ENCODE measurements around the gene CBX2. TPM values are rescaled to one million over a fixed set of nuclear protein-coding genes. Genes with fewer than 3 reads are reported as not detected.

Gene CBX2
- total RNA-seq, 1 experiment from 2014 or later = 4.8 TPM

DNA sequence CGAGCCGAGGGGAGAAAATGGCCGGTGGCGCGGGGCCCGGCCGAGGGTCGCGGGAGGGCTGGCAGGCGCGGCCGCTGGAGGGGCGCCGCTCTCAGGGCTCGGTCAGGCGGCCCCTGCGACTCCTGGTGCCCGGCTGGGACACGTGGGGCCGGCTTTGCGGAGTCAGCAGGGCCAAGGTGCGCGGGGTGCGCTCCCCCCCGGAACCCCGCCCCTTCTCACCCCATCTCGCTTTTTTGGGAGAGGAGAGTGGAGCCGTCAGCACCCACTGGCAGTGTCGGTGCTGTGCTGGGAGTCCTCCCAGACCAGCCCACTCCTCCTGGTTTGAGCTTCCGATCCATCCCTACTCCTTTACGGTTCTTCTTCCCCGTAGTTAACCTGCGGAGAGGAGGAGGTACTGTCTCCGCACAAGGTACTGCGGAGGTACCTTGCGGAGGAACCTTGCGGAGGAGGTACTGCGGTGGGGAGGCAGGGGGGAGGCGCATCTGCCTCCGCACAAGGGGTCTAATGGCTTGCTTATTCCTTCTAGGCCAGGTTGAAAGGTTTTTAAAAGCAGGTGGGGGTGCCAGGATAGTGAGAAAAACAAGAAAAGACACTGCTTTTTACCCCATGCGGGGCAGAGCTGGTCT, 38.0 kb downstream of the CBX2 start:
- no peak overlapping the region for H3K4me2 ChIP-seq (ENCODE audit: low read depth, low read length, poor library complexity, severe bottlenecking)
- no peak overlapping the region for H3K4me3 ChIP-seq (ENCODE audit: low read length)
- no peaks in the 10 kb centered on the region for H3K36me3 ChIP-seq (ENCODE audit: insufficient read depth, low read length)
- no peaks in the 10 kb centered on the region for H3K79me2 ChIP-seq (ENCODE audit: low read length)
- no peak overlapping the region for H3K9ac ChIP-seq (ENCODE audit: low read length)
- peaks cover 29% of the 10 kb centered on the region for H3K4me1 ChIP-seq (ENCODE audit: low read length)
- no peaks in the 10 kb centered on the region for H3K9me3 ChIP-seq (ENCODE audit: low read length)
- no peaks in the 10 kb centered on the region for H3K9me2 ChIP-seq (replicated peaks; ENCODE audit: insufficient read depth, low read length)
- no peak for DNase-seq
- no peaks in the 10 kb centered on the region for H4K20me1 ChIP-seq (ENCODE audit: insufficient read depth, low read depth, low read length)
- no peaks in the 10 kb centered on the region for H3K27me3 ChIP-seq (ENCODE audit: low read length)
- no peak overlapping the region for H3K27ac ChIP-seq (ENCODE audit: low read length)
- H2AFZ ChIP-seq (ENCODE audit: low read length) = no peak overlapping the region

DNA sequence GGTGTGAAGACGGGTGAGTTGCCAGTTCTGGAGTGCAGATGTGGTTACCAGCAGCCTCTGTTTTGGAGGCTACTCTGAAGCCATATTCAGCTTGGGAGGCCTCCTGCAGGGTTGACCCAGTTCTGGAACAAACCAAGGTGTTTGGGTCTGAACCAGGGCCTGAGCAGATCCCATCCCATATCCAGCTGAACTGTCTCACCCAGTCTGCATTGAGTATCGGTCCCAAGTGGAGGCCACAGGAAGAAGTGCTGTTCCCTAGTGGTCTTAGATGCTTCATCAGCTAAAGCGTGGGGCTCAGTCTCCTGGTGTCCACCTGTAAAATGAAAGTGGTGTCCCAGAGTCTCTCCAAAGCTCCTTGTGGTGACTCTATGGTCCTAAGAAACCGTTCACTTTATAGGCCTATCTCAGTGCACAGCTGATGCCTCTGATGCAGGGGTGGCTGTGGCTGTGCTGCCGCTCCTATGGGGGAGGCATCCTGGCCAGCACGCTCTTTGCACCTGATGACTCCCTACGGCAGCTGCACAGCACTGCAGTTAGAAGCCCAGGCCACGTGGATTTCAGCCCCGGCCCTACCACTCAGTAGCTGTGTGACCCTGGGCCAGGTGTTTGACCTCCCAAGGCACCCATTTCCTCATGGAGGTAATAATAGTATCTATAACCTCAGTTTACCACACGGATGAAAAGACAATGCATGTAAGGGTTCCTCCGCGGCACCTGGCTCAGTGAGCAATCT, 40.2 kb downstream of the CBX2 start:
- no peak overlapping the region for H3K27ac ChIP-seq (ENCODE audit: low read length)
- H2AFZ ChIP-seq (ENCODE audit: low read length) = no peak overlapping the region
- no peak overlapping the region for H3K9ac ChIP-seq (ENCODE audit: low read length)
- H3K79me2 ChIP-seq (ENCODE audit: low read length) = no peaks in the 10 kb centered on the region
- no peaks in the 10 kb centered on the region for H4K20me1 ChIP-seq (ENCODE audit: insufficient read depth, low read depth, low read length)
- H3K4me1 ChIP-seq (ENCODE audit: low read length) = peaks cover 8% of the 10 kb centered on the region
- no peak overlapping the region for H3K4me3 ChIP-seq (ENCODE audit: low read length)
- H3K9me3 ChIP-seq (ENCODE audit: low read length) = no peaks in the 10 kb centered on the region
- H3K27me3 ChIP-seq (ENCODE audit: low read length) = no peaks in the 10 kb centered on the region
- H3K9me2 ChIP-seq (replicated peaks; ENCODE audit: insufficient read depth, low read length) = no peaks in the 10 kb centered on the region
- no peak overlapping the region for H3K4me2 ChIP-seq (ENCODE audit: low read depth, low read length, poor library complexity, severe bottlenecking)
- no peak for DNase-seq
- no peaks in the 10 kb centered on the region for H3K36me3 ChIP-seq (ENCODE audit: insufficient read depth, low read length)

DNA sequence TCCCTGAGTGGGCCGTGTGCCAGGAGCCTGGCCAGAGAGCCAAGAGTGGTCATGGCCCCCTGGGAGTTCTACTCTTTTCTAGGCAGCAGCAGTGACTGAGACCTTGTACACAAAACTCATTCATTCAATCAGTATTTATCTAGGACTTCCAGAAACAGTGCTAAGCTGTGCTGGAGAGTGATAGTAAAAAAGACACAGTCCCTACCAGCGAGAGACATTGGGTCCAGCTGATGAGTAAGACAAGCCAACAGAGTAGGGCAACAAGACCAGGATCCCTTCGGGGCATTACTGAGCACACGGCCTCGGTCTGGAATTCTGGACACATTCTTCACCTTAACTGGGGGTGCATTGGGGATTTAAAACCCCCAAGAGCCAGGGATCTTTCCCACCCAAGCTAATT, 41.1 kb downstream of the CBX2 start:
- H3K36me3 ChIP-seq (ENCODE audit: insufficient read depth, low read length) = no peaks in the 10 kb centered on the region
- no peak overlapping the region for H3K4me2 ChIP-seq (ENCODE audit: low read depth, low read length, poor library complexity, severe bottlenecking)
- no peaks in the 10 kb centered on the region for H3K79me2 ChIP-seq (ENCODE audit: low read length)
- H3K27ac ChIP-seq (ENCODE audit: low read length) = no peak overlapping the region
- no peak for DNase-seq
- no peak overlapping the region for H3K4me3 ChIP-seq (ENCODE audit: low read length)
- H2AFZ ChIP-seq (ENCODE audit: low read length) = no peak overlapping the region
- no peaks in the 10 kb centered on the region for H3K27me3 ChIP-seq (ENCODE audit: low read length)
- no peaks in the 10 kb centered on the region for H3K9me2 ChIP-seq (replicated peaks; ENCODE audit: insufficient read depth, low read length)
- no peaks in the 10 kb centered on the region for H4K20me1 ChIP-seq (ENCODE audit: insufficient read depth, low read depth, low read length)
- H3K9ac ChIP-seq (ENCODE audit: low read length) = no peak overlapping the region
- peaks cover 5% of the 10 kb centered on the region; the same call in 1 of the 2 replicates for H3K4me1 ChIP-seq (ENCODE audit: low read length)
- no peaks in the 10 kb centered on the region for H3K9me3 ChIP-seq (ENCODE audit: low read length)

DNA sequence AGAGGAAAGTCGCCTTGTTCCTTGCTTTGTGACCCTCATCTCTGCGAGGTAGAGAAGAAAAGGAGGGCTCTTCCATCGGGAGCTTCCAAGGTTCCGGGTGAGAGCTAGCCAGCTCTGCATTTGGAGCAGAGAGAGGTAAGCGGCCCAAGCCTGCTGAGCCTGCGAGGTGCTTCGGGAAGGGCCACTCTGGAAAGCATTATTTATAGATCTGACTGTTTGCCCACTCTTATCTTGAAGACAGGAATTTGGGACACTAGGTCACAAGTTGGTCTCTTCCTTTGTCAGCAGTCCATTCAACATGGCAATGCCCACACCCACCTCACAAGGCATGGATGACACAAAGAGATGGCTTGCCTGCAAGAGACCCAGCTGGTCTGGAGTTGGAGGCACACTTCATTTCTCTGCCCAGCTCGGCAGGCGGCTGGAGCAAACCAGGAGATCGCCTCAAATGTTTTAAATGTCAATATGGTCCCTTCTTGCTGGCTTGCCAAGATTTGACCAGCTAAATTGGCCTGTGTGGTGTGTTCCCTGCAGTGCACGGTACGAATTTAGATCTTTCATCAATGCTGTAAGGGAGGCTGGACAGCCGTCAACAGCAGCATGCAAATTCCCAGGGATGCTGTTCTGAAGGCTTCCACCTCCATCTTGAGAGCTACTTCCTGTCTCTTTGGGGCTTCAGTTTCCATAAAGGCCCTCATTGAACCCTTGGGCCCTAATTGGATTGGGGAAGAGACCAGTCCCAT, 41.8 kb downstream of the CBX2 start:
- Histone ChIP-seq H3K79me2 (ENCODE audit: low read length) (no peaks in the 10 kb centered on the region), H3K9ac (ENCODE audit: low read length) (no peak overlapping the region), H2AFZ (ENCODE audit: low read length) (no peak overlapping the region), H3K4me3 (ENCODE audit: low read length) (no peak overlapping the region), H3K4me2 (ENCODE audit: low read depth, low read length, poor library complexity, severe bottlenecking) (no peak overlapping the region), H3K27ac (ENCODE audit: low read length) (no peak overlapping the region), H4K20me1 (ENCODE audit: insufficient read depth, low read depth, low read length) (no peaks in the 10 kb centered on the region), H3K9me3 (ENCODE audit: low read length) (no peaks in the 10 kb centered on the region), H3K36me3 (ENCODE audit: insufficient read depth, low read length) (no peaks in the 10 kb centered on the region), H3K27me3 (ENCODE audit: low read length) (no peaks in the 10 kb centered on the region), H3K4me1 (ENCODE audit: low read length) (peaks cover 5% of the 10 kb centered on the region; the same call in 1 of the 2 replicates), H3K9me2 (replicated peaks; ENCODE audit: insufficient read depth, low read length) (no peaks in the 10 kb centered on the region)
- no peak for DNase-seq

DNA sequence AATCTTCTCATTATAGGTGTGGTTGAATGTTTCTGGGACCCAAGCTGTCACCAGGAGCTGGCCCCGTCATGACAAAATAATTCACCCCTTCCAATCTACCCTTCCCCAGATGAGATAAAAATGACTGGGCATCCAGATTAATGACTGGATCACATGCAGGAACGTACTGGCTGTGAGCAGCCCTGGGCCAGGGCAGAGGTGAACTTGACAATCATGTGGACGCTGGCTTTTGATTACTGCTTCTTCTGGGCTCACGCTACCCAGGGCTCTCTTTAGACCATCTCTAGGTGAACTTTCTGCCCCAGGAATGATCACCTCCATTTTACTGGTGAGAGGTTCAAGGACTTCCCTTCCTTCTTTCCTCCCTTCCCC, 43.0 kb downstream of the CBX2 start:
- H2AFZ ChIP-seq (ENCODE audit: low read length) = no peak overlapping the region

DNA sequence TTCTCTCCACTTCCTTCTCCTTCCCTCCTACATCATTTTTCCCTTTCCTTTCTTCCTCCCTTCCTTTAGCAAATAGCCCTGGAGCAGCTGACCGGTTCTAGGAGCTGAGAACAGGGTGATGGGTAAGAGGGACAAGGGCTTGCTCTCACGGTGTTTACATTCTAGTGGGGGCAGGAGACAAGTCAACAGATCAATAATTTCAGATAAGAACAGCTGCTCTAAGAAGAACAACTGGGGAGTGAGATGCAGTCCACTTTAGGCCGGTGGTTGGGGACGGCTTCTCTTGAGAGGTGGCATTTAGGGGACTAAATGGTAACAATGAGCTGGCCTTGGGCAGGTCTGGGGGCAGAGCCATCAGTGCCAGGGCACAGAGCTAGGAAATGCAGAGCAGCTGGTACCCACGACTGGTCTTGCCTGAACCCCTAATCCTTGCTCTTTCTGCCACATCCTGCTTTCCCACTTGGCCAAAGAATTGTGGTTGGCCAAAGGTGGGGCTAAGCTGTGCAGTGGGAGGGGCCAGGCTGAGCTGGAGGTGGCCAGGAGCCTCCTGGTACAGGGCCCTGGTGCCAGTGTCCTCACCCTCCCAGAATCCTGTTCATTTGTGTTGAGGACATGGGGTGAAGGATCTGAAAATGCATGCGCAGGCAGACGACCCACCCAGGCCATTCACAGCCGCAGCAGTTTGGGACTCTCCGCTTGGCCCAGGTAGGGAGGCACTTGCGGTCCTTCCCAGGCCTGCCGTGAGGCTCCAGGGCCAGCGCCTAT, 43.6 kb downstream of the CBX2 start:
- Histone ChIP-seq H3K36me3 (ENCODE audit: insufficient read depth, low read length) (no peaks in the 10 kb centered on the region), H3K27ac (ENCODE audit: low read length) (no peak overlapping the region), H3K79me2 (ENCODE audit: low read length) (no peaks in the 10 kb centered on the region), H3K4me1 (ENCODE audit: low read length) (peaks cover 5% of the 10 kb centered on the region; the same call in 1 of the 2 replicates), H2AFZ (ENCODE audit: low read length) (no peak overlapping the region), H3K9ac (ENCODE audit: low read length) (no peak overlapping the region), H3K4me2 (ENCODE audit: low read depth, low read length, poor library complexity, severe bottlenecking) (no peak overlapping the region), H3K9me3 (ENCODE audit: low read length) (no peaks in the 10 kb centered on the region), H3K27me3 (ENCODE audit: low read length) (no peaks in the 10 kb centered on the region), H3K9me2 (replicated peaks; ENCODE audit: insufficient read depth, low read length) (no peaks in the 10 kb centered on the region), H3K4me3 (ENCODE audit: low read length) (no peak overlapping the region), H4K20me1 (ENCODE audit: insufficient read depth, low read depth, low read length) (no peaks in the 10 kb centered on the region)
- no peak for DNase-seq

More for the DNA sequence above, 43.0 kb downstream of the CBX2 start:
- no peaks in the 10 kb centered on the region for H4K20me1 ChIP-seq (ENCODE audit: insufficient read depth, low read depth, low read length)
- H3K36me3 ChIP-seq (ENCODE audit: insufficient read depth, low read length) = no peaks in the 10 kb centered on the region
- no peaks in the 10 kb centered on the region for H3K27me3 ChIP-seq (ENCODE audit: low read length)
- no peak overlapping the region for H3K27ac ChIP-seq (ENCODE audit: low read length)
- no peak overlapping the region for H3K9ac ChIP-seq (ENCODE audit: low read length)
- H3K9me3 ChIP-seq (ENCODE audit: low read length) = no peaks in the 10 kb centered on the region
- DNase-seq = no peak
- H3K9me2 ChIP-seq (replicated peaks; ENCODE audit: insufficient read depth, low read length) = no peaks in the 10 kb centered on the region
- H3K4me3 ChIP-seq (ENCODE audit: low read length) = no peak overlapping the region
- H3K4me1 ChIP-seq (ENCODE audit: low read length) = peaks cover 5% of the 10 kb centered on the region; the same call in 1 of the 2 replicates
- H3K4me2 ChIP-seq (ENCODE audit: low read depth, low read length, poor library complexity, severe bottlenecking) = no peak overlapping the region
- no peaks in the 10 kb centered on the region for H3K79me2 ChIP-seq (ENCODE audit: low read length)

DNA sequence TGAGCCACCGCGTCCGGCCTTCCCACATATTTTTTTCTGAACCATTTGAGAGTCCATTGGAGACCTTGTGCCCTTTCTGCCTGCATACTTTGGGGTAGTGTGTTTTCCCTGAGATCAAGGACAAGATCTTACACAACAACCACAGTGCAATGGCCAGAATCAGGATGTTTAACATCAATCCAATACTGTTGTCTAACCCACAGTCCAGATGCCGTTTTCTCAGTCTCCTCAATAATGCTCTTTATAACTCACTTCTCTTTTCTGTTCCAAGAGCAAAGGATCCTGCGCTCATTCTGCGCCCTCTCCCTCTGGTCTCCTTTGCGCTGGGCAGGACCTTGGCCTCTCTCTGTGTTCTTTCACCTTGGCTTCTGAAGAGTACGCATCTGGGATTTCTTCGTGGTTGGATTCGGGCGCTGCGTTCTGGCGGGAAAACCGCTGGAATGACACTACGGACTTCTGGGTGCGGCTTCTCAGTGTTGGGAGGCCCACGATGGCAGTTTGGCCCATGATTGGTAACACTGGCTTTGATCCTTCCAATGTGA, 44.7 kb downstream of the CBX2 start:
- DNase-seq = no peak
- no peaks in the 10 kb centered on the region for H4K20me1 ChIP-seq (ENCODE audit: insufficient read depth, low read depth, low read length)
- peaks cover 5% of the 10 kb centered on the region; the same call in 1 of the 2 replicates for H3K4me1 ChIP-seq (ENCODE audit: low read length)
- no peak overlapping the region for H3K4me3 ChIP-seq (ENCODE audit: low read length)
- H2AFZ ChIP-seq (ENCODE audit: low read length) = no peak overlapping the region
- no peaks in the 10 kb centered on the region for H3K27me3 ChIP-seq (ENCODE audit: low read length)
- no peak overlapping the region for H3K9ac ChIP-seq (ENCODE audit: low read length)
- no peaks in the 10 kb centered on the region for H3K36me3 ChIP-seq (ENCODE audit: insufficient read depth, low read length)
- H3K27ac ChIP-seq (ENCODE audit: low read length) = no peak overlapping the region
- no peaks in the 10 kb centered on the region for H3K79me2 ChIP-seq (ENCODE audit: low read length)
- no peak overlapping the region for H3K4me2 ChIP-seq (ENCODE audit: low read depth, low read length, poor library complexity, severe bottlenecking)
- no peaks in the 10 kb centered on the region for H3K9me3 ChIP-seq (ENCODE audit: low read length)
- H3K9me2 ChIP-seq (replicated peaks; ENCODE audit: insufficient read depth, low read length) = no peaks in the 10 kb centered on the region

Data from Karpas-422 (cell line).